Renal cortical epithelial cell (primary cell): Measurements from ENCODE around the gene SPDYE5. TPM values are rescaled to one million over a fixed set of nuclear protein-coding genes. Genes with fewer than 3 reads are reported as not detected.
"Not testable (repeated sequence)": the region's sequence is repeated elsewhere in the genome, so short reads cannot be mapped to it uniquely, and the experiment has no call there.

ENCODE experiments used
- DNase-seq: peaks from one replicate; pipeline ENCODE4 v3.0.0-alpha.2; 2011; ENCODE audit warnings: low read depth
- total RNA-seq: library from RNA; depleted of rRNA; stranded (reverse); fragments of >200 nt; gene quantifications from 2 replicates; pipeline ENCODE4 v1.2.3, GENCODE V29; 2014

SPDYE5 gene
- 0.10 and 0.35 TPM in 2 replicates for total RNA-seq

GRCh38 chr7:75492020-75492419 is at the start of gene SPDYE5:
Gene SPDYE5, plus strand, starts transcription at chr7:75492320. Its CDS starts 1,728 bp downstream, at chr7:75494048.
- not testable (repeated sequence) for DNase-seq

GRCh38 chr7:75442465-75443111 is 49.5 kb upstream of the SPDYE5 start:
- DNase-seq = peak; percentile 4

- not testable (repeated sequence) for DNase-seq
Measured at GRCh38 chr7:75449946-75450345, 42.2 kb upstream of the SPDYE5 start.

- not testable (repeated sequence) for DNase-seq
Measured at GRCh38 chr7:75452494-75452955, 39.6 kb upstream of the SPDYE5 start.

- DNase-seq = not testable (repeated sequence)
Measured at GRCh38 chr7:75456403-75456802, 35.7 kb upstream of the SPDYE5 start.

GRCh38 chr7:75458034-75458433 is 34.1 kb upstream of the SPDYE5 start:
- DNase-seq = not testable (repeated sequence)

- DNase-seq = not testable (repeated sequence)
Measured at GRCh38 chr7:75460541-75460940, 31.6 kb upstream of the SPDYE5 start.

- not testable (repeated sequence) for DNase-seq
Measured at GRCh38 chr7:75470166-75470565, 22.0 kb upstream of the SPDYE5 start.

GRCh38 chr7:75477457-75477856 is 14.7 kb upstream of the SPDYE5 start:
- DNase-seq = not testable (repeated sequence)

GRCh38 chr7:75480313-75480712 is 11.8 kb upstream of the SPDYE5 start:
- not testable (repeated sequence) for DNase-seq

GRCh38 chr7:75485355-75485978 is 6.7 kb upstream of the SPDYE5 start:
- not testable (repeated sequence) for DNase-seq

GRCh38 chr7:75485979-75486643 is 6.0 kb upstream of the SPDYE5 start, which contains the start of gene POM121C:
Gene POM121C, minus strand, starts transcription at chr7:75486299. Its CDS starts 44,803 bp downstream, at chr7:75441496.
- DNase-seq = peak; percentile 86

GRCh38 chr7:75509033-75509432 is 16.9 kb downstream of the SPDYE5 start:
- DNase-seq = not testable (repeated sequence)

GRCh38 chr7:75518842-75519241 is 26.7 kb downstream of the SPDYE5 start:
- not testable (repeated sequence) for DNase-seq

- DNase-seq = not testable (repeated sequence)
Measured at GRCh38 chr7:75521727-75522126, 29.6 kb downstream of the SPDYE5 start.

GRCh38 chr7:75527224-75527722 is 35.2 kb downstream of the SPDYE5 start:
- DNase-seq = not testable (repeated sequence)

- peak; percentile 4 for DNase-seq
Measured at GRCh38 chr7:75531359-75531821, 39.3 kb downstream of the SPDYE5 start.

- DNase-seq = no peak
Measured at GRCh38 chr7:75532639-75533038, 40.5 kb downstream of the SPDYE5 start.

- no peak for DNase-seq
Measured at GRCh38 chr7:75533926-75534325, 41.8 kb downstream of the SPDYE5 start.

GRCh38 chr7:75534727-75535307 is 42.7 kb downstream of the SPDYE5 start:
- DNase-seq = peak; percentile 11

- DNase-seq = no peak
Measured at GRCh38 chr7:75536491-75536890, 44.4 kb downstream of the SPDYE5 start.
